ENCODE measurements around the gene HS3ST4. TPM values are rescaled to one million over a fixed set of nuclear protein-coding genes. Genes with fewer than 3 reads are reported as not detected.

HS3ST4 gene
- total and polyA plus RNA-seq, 2 of the 4 experiments (the other 2 are of a cell fraction) = not detected

DNA sequence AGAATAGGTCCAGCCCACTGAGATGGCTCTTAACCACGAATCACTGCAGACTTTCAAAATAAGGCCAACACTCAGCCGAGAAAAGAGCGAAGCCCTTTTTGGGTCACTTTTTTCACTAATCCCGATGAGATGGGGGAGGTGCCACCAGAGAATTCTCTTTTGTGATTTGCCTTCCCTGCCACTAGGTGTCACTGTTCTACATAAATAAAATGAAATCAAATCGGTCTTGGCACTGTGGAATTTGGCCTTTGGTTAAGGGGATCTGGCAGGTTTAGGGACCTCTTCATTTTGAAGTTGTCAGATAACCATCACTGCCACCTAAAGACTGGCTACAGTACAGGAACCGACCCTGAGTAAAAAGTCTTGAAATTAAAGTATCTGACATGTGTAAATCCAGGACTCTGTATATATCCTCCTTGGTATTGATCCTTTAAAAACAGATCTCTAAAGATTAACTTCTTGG, 147.0 kb downstream of the HS3ST4 start:
- Histone ChIP-seq H3K9me1 (ENCODE audit: insufficient read depth, low read length) (no peaks in the 10 kb centered on the region), H4K8ac (ENCODE audit: low read depth in 2 of 2, low read length in 2 of 2) (no peak overlapping the region), H2AK9ac (replicated peaks; ENCODE audit: low read depth, low read length, poor library complexity) (peak overlapping the region; percentile 58), H3K56ac (ENCODE audit: extremely low read depth, insufficient read depth, low read length) (no peak overlapping the region), H3K36me3 (ENCODE audit: control insufficient read depth, insufficient read depth, low read length) (no peaks in the 10 kb centered on the region), H2AFZ (replicated peaks; ENCODE audit: low read length, poor library complexity) (peak overlapping the region; percentile 74), H2BK20ac (ENCODE audit: low read depth, low read length) (no peak overlapping the region), H3K27ac (ENCODE audit: insufficient read depth, low read length) (no peak overlapping the region), H3K27me3 (ENCODE audit: control insufficient read depth, insufficient read depth, low read length) (no peaks in the 10 kb centered on the region), H3K23ac (ENCODE audit: low read depth, low read length) (no peak overlapping the region), H3K9me3 (ENCODE audit: control insufficient read depth, insufficient read depth, low read length) (no peaks in the 10 kb centered on the region), H3K79me1 (ENCODE audit: low read depth in 1 of 2, low read length in 2 of 2) (no peaks in the 10 kb centered on the region), H2AK5ac (ENCODE audit: low read depth, low read length) (no peak overlapping the region), H3K4me2 (ENCODE audit: low read depth, low read length) (peak overlapping the region; percentile 69), H3K4me3 (ENCODE audit: insufficient read depth, low read depth, low read length) (no peak overlapping the region), H2BK120ac (ENCODE audit: low read depth, low read length) (no peak overlapping the region), H2BK15ac (ENCODE audit: low read depth, low read length) (no peak overlapping the region), H3K4me1 (ENCODE audit: control insufficient read depth, insufficient read depth, low read length) (no peaks in the 10 kb centered on the region), H2BK5ac (ENCODE audit: low read depth, low read length, poor library complexity, severe bottlenecking) (no peak overlapping the region), H4K5ac (ENCODE audit: low read depth, low read length) (no peak overlapping the region), H3K4ac (ENCODE audit: low read depth, low read length) (no peak overlapping the region), H4K91ac (ENCODE audit: insufficient read depth, low read depth, low read length) (no peak overlapping the region), H3K9ac (ENCODE audit: low read depth, low read length) (no peak overlapping the region), H3K18ac (ENCODE audit: low read depth, low read length) (no peak overlapping the region), H4K20me1 (ENCODE audit: insufficient read depth, low read length) (no peaks in the 10 kb centered on the region), H3K14ac (replicated peaks; ENCODE audit: low read depth, low read length) (no peak overlapping the region)
- peak; percentile 68 for ATAC-seq (ENCODE audit: low read depth)
- no TSS peak for BruUV-seq (replicated peaks)
- intact Hi-C loops (cut with micrococcal nuclease) = loop anchor here (1.0 to 2.0 kb wide), 2 partner anchors 1271 to 1530 kb away; no protein-coding TSS in a partner anchor
- CTCF ChIA-PET = interaction anchor here (0.8 kb wide), 1 partner anchor 18 kb away, joined by 3 read pairs; no protein-coding TSS in a partner anchor
- dilution Hi-C loops (cut with HindIII; ENCODE audit: low sequenced_read_pairs, unreplicated experiment) = no loop called here
- peak; percentile 41 for DNase-seq
- TF ChIP-seq CEBPB (IDR thresholded peaks at IDR 0.05; ENCODE audit: low read depth, low read length) = no peak
- TF ChIP-seq NFE2L2 (IDR thresholded peaks at IDR 0.05; ENCODE audit: low read depth, low read length) = no peak
- TF ChIP-seq RAD21 (IDR thresholded peaks at IDR 0.05; ENCODE audit: low read length) = peak; percentile 58
- TF ChIP-seq, protein P1, sequence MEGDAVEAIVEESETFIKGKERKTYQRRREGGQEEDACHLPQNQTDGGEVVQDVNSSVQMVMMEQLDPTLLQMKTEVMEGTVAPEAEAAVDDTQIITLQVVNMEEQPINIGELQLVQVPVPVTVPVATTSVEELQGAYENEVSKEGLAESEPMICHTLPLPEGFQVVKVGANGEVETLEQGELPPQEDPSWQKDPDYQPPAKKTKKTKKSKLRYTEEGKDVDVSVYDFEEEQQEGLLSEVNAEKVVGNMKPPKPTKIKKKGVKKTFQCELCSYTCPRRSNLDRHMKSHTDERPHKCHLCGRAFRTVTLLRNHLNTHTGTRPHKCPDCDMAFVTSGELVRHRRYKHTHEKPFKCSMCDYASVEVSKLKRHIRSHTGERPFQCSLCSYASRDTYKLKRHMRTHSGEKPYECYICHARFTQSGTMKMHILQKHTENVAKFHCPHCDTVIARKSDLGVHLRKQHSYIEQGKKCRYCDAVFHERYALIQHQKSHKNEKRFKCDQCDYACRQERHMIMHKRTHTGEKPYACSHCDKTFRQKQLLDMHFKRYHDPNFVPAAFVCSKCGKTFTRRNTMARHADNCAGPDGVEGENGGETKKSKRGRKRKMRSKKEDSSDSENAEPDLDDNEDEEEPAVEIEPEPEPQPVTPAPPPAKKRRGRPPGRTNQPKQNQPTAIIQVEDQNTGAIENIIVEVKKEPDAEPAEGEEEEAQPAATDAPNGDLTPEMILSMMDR (conservative IDR thresholded peaks at IDR 0.05; ENCODE audit: low read depth, low read length) = peak; percentile 75
- TF ChIP-seq SMC3 (IDR thresholded peaks at IDR 0.05; ENCODE audit: low read depth, low read length) = peak; percentile 42; the same call in 1 of the 2 replicates
- in situ Hi-C loops (cut with MboI; ENCODE audit: low sequenced_read_pairs) = loop anchor here (5.0 to 25.0 kb wide), 3 partner anchors 1274 to 1624 kb away; no protein-coding TSS in a partner anchor
- WGBS, 2 experiments (ENCODE audit: extremely low coverage in 2 of 2, insufficient read length in 1 of 2) = no CpG with 5 or more reads among the region's 6 CpGs
- POLR2A ChIA-PET (ENCODE audit: unreplicated experiment) = no interaction called here

Measured in IMR-90 (cell line).